ENCODE data around the gene N4BP3.

N4BP3 gene

DNA sequence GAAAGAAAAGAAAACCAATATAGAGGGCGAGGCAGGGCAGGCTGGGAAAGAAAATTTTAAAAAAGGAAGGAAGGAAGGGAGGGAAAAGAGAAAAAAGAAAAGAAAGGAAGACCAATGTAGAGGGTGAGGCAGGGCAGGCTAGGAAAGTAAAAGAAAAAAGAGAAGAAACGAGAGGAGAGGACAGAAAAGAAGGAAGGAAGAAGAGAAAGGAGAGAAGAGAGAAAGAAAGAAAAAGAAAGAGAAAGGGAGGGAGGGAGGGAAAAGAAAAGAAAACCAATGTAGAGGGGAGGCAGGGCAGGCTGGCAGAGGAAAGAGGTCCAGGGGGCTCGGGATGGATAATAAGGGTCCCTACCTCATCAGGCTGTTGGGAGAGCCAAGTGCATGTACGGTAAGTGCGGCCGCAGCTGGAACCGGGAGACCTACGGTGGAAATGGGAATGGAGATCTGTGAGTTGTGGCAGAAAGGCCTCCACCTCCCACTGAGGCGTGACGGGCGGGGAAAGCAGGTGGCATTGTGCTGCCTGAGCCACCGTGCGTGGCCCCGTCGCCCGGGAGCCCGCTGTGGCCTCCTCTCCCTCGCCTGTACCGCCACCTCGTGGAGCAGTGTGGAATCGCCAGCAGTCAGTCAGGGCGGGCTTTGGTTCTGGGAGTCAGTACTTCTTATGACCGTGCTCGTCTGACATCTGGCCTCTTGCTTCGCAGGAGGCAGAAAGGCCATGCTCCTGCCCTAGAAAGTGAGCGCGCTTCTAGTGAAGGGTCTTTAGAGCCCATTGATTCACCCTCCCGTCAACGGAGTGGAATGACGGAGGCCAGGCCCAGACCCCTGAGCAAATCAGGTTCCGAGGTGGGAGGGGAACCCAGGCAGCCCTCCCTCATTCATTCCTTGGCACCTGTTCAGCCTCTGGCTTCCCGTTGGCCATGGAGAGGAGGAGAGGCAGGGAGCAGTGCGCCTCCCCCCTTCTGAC, 50.7 kb downstream of the N4BP3 start:
- H3K36me3 ChIP-seq (ENCODE audit: low read depth) = no peaks in the 10 kb centered on the region
- no peak overlapping the region for H3K4me3 ChIP-seq (ENCODE audit: severe bottlenecking)
- peak; percentile 99 for TF ChIP-seq CTCF (IDR thresholded peaks at IDR 0.05; ENCODE audit: poor library complexity, severe bottlenecking)
- no peaks in the 10 kb centered on the region for H3K27me3 ChIP-seq (ENCODE audit: insufficient read depth, poor library complexity, severe bottlenecking)
- H3K9me3 ChIP-seq (ENCODE audit: severe bottlenecking) = no peaks in the 10 kb centered on the region
- H3K27ac ChIP-seq (ENCODE audit: poor library complexity, severe bottlenecking) = no peak overlapping the region
- no peaks in the 10 kb centered on the region for H3K4me1 ChIP-seq (ENCODE audit: insufficient read depth, poor library complexity, severe bottlenecking)
- DNase-seq (ENCODE audit: low spot score) (no peak), ATAC-seq (ENCODE audit: low read depth) (peak; percentile 93)

- no peaks in the 10 kb centered on the region for H3K9me3 ChIP-seq (ENCODE audit: severe bottlenecking)
- DNase-seq (ENCODE audit: low spot score) = no peak
- no peak overlapping the region for H3K4me3 ChIP-seq (ENCODE audit: severe bottlenecking)
- H3K27me3 ChIP-seq (ENCODE audit: insufficient read depth, poor library complexity, severe bottlenecking) = peaks cover 5% of the 10 kb centered on the region
- no peaks in the 10 kb centered on the region for H3K36me3 ChIP-seq (ENCODE audit: low read depth)
- no peak for TF ChIP-seq CTCF (IDR thresholded peaks at IDR 0.05; ENCODE audit: poor library complexity, severe bottlenecking)
- H3K27ac ChIP-seq (ENCODE audit: poor library complexity, severe bottlenecking) = no peak overlapping the region
- ATAC-seq (ENCODE audit: low read depth) = no peak
- no peaks in the 10 kb centered on the region for H3K4me1 ChIP-seq (ENCODE audit: insufficient read depth, poor library complexity, severe bottlenecking)
These were observed 52.2 kb downstream of the N4BP3 start for GRCh38 chr5:178165581-178165980.

DNA sequence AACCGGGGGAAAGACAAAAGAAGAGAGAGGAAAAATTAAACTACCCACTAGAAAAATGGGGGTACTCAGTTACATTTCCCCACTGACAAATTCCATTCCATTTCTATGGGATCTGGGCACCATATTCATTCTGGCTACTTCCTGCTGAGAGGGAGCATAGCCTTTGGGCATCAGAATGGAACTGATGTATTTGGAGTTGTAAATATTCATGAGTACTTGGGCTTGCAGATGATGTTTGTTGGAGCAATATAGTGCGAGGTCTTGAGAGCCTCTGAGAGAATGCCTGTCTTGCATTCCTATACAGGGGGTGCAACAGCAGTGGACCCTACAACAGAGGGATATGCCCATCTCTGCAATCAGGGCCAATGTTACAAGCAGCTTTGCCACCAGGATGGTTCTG, 57.1 kb downstream of the N4BP3 start:
- H3K27me3 ChIP-seq (ENCODE audit: insufficient read depth, poor library complexity, severe bottlenecking) = peaks cover 5% of the 10 kb centered on the region
- TF ChIP-seq CTCF (IDR thresholded peaks at IDR 0.05; ENCODE audit: poor library complexity, severe bottlenecking) = no peak
- peak; percentile 19 for DNase-seq (ENCODE audit: low spot score)

DNA sequence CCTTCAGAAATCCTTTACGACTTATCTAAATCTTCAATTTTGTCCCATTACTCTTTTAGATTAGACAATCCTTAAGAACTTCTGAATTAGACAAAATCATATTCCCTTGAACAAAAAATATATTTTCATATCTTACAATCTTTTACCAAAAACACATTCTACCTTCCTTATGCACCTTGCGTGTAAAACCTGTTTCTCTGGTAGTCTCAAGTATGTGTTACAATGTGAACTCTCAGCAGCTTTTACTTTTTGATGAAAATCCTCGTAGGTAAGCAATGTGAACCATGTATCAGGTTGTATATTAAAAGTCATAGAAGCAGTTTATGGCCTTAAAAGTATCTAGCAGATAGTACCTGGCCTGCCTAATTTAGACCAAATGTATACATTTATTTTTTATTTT, 61.1 kb downstream of the N4BP3 start:
- H3K4me1 ChIP-seq (ENCODE audit: insufficient read depth, poor library complexity, severe bottlenecking) = no peaks in the 10 kb centered on the region
- no peaks in the 10 kb centered on the region for H3K9me3 ChIP-seq (ENCODE audit: severe bottlenecking)
- no peak overlapping the region for H3K27ac ChIP-seq (ENCODE audit: poor library complexity, severe bottlenecking)
- no peak overlapping the region for H3K4me3 ChIP-seq (ENCODE audit: severe bottlenecking)
- H3K36me3 ChIP-seq (ENCODE audit: low read depth) = no peaks in the 10 kb centered on the region
- DNase-seq (ENCODE audit: low spot score) = no peak
- H3K27me3 ChIP-seq (ENCODE audit: insufficient read depth, poor library complexity, severe bottlenecking) = peaks cover 2% of the 10 kb centered on the region
- TF ChIP-seq CTCF (IDR thresholded peaks at IDR 0.05; ENCODE audit: poor library complexity, severe bottlenecking) = no peak
- ATAC-seq (ENCODE audit: low read depth) = no peak

More for the DNA sequence above, 57.1 kb downstream of the N4BP3 start:
- Histone ChIP-seq H3K36me3 (ENCODE audit: low read depth) (no peaks in the 10 kb centered on the region), H3K9me3 (ENCODE audit: severe bottlenecking) (no peaks in the 10 kb centered on the region), H3K4me3 (ENCODE audit: severe bottlenecking) (no peak overlapping the region), H3K27ac (ENCODE audit: poor library complexity, severe bottlenecking) (no peak overlapping the region), H3K4me1 (ENCODE audit: insufficient read depth, poor library complexity, severe bottlenecking) (no peaks in the 10 kb centered on the region)
- ATAC-seq (ENCODE audit: low read depth) = no peak
